H1 (cell line): ENCODE data around the gene FHIT.

ENCODE experiments used
- CHD2 ChIP-seq: IDR thresholded peaks from 2 replicates; pipeline ENCODE4 v1.6.1; 2012; ENCODE audit warnings: low read length, improper control_type of control experiment
- CREB1 ChIP-seq: IDR thresholded peaks from 2 replicates; pipeline ENCODE4 v1.6.1; 2012; ENCODE audit warnings: inconsistent platforms
- EZH2 ChIP-seq: fragments of 200-600 bp; sonication (generic); IDR thresholded peaks from 2 replicates; pipeline ENCODE4 v1.7.1; 2012; ENCODE audit warnings: low read depth, mild to moderate bottlenecking, moderate library complexity, low read length, inconsistent platforms; ENCODE audit not compliant: severe bottlenecking
- HDAC2 ChIP-seq, 2 experiments: fragments of 300-600 bp in 1 of 2; sonication (generic) in 1 of 2; IDR thresholded peaks; 2 replicates each; pipeline ENCODE4 v1.6.1; 2011 to 2012; ENCODE audit warnings: low read depth in 2 of 2, low read length in 2 of 2, mild to moderate bottlenecking in 2 of 2, moderate library complexity in 2 of 2, borderline replicate concordance in 1 of 2, inconsistent platforms in 1 of 2
- MAFK ChIP-seq: IDR thresholded peaks from 2 replicates; pipeline ENCODE4 v1.6.1; 2012; ENCODE audit warnings: low read depth, mild to moderate bottlenecking, improper control_type of control experiment, low read length
- POLR2A ChIP-seq, 2 experiments: IDR thresholded peaks; 1 replicate in 1 of 2; 2 replicates in 1 of 2; pipeline ENCODE4 v1.6.1; 2011; ENCODE audit warnings: low read depth in 2 of 2, low read length in 2 of 2, mild to moderate bottlenecking in 2 of 2; ENCODE audit errors: control extremely low read depth in 1 of 2
- SIN3A ChIP-seq, 2 experiments: IDR thresholded peaks in 1 of 2; conservative IDR thresholded peaks in 1 of 2; 2 replicates each; pipeline ENCODE4 v1.6.1; 2011 to 2012; ENCODE audit warnings: low read length in 2 of 2, improper control_type of control experiment in 1 of 2, low read depth in 1 of 2, mild to moderate bottlenecking in 1 of 2
- SUZ12 ChIP-seq: fragments of 200-600 bp; sonication (generic); IDR thresholded peaks from 2 replicates; pipeline ENCODE4 v1.6.1; 2012; ENCODE audit warnings: mild to moderate bottlenecking, inconsistent platforms, low read length, moderate library complexity, mixed read lengths
- ZNF274 ChIP-seq: IDR thresholded peaks from 2 replicates; pipeline ENCODE4 v1.7.0; 2012; ENCODE audit warnings: low read length, borderline replicate concordance; ENCODE audit errors: extremely low read depth
- TF ChIP-seq, protein P1 (sequence below), 3 experiments: IDR thresholded peaks; 1 replicate in 2 of 3; 2 replicates in 1 of 3; pipeline versions ENCODE4 v1.5.1 to v1.6.1; 2011; ENCODE audit warnings: low read length in 3 of 3, mild to moderate bottlenecking in 3 of 3, inconsistent platforms in 2 of 3, low read depth in 1 of 3, moderate library complexity in 1 of 3; ENCODE audit not compliant: insufficient read depth in 1 of 3; ENCODE audit errors: control extremely low read depth in 1 of 3

DNA sequence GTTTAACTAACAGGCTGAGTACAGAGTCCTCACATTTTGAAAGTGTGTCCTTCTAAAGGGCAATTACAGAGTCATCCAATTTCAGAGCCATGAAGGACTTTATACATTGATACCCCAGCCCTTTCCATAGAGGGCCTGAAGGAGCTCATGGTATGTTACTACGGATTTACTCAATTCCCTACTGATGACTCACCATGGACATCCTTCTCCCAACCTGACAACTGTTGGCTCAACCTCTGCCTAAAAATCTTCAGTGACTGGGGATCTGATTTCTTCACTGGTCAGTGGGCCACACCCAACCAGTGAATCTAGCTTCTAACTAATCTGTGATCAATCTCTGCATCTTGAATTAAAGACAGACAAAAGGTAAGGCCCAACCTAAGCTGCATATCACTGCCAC lies 1238.0 kb downstream of the FHIT start:
- no peak for TF ChIP-seq POLR2A (IDR thresholded peaks at IDR 0.05; ENCODE audit: control extremely low read depth in 1 of 2, low read depth in 2 of 2, low read length in 2 of 2)
- TF ChIP-seq, protein P1, sequence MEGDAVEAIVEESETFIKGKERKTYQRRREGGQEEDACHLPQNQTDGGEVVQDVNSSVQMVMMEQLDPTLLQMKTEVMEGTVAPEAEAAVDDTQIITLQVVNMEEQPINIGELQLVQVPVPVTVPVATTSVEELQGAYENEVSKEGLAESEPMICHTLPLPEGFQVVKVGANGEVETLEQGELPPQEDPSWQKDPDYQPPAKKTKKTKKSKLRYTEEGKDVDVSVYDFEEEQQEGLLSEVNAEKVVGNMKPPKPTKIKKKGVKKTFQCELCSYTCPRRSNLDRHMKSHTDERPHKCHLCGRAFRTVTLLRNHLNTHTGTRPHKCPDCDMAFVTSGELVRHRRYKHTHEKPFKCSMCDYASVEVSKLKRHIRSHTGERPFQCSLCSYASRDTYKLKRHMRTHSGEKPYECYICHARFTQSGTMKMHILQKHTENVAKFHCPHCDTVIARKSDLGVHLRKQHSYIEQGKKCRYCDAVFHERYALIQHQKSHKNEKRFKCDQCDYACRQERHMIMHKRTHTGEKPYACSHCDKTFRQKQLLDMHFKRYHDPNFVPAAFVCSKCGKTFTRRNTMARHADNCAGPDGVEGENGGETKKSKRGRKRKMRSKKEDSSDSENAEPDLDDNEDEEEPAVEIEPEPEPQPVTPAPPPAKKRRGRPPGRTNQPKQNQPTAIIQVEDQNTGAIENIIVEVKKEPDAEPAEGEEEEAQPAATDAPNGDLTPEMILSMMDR (IDR thresholded peaks at IDR 0.05; ENCODE audit: control extremely low read depth in 1 of 3, insufficient read depth in 1 of 3, low read depth in 1 of 3, low read length in 3 of 3), result no peak
- no peak for TF ChIP-seq ZNF274
- TF ChIP-seq CHD2, result no peak
- TF ChIP-seq MAFK, result no peak
- no peak for TF ChIP-seq EZH2
- TF ChIP-seq SIN3A (conservative IDR thresholded peaks at IDR 0.05 in 1 of 2, IDR thresholded peaks at IDR 0.05 in 1 of 2; ENCODE audit: low read depth in 1 of 2, low read length in 2 of 2), result no peak
- no peak for TF ChIP-seq SUZ12
- no peak for TF ChIP-seq HDAC2 (IDR thresholded peaks at IDR 0.05; ENCODE audit: borderline replicate concordance in 1 of 2, low read depth in 2 of 2, low read length in 2 of 2)
- TF ChIP-seq CREB1, result no peak
